HepG2 (cell line): ENCODE measurements around the gene CDH13. TPM values are rescaled to one million over a fixed set of nuclear protein-coding genes. Genes with fewer than 3 reads are reported as not detected.
A peak's percentile ranks its signal among the peaks of the same experiment; 100 is the strongest.

ENCODE experiments used
- BCL6 ChIP-seq: IDR thresholded peaks from 2 replicates; pipeline ENCODE4 v1.6.1; 2016; ENCODE audit warnings: missing genetic modification reagents, missing compliant biosample characterization
- ELK4 ChIP-seq: sonication (generic); formaldehyde crosslinking; IDR thresholded peaks from 2 replicates; pipeline ENCODE4 v1.9.0; 2021; ENCODE audit warnings: missing genetic modification reagents, borderline replicate concordance
- ETV6 ChIP-seq: sonication (generic); formaldehyde crosslinking; conservative IDR thresholded peaks from 2 replicates; pipeline ENCODE4 v1.4.0; 2020; ENCODE audit warnings: missing genetic modification reagents
- GABPB1 ChIP-seq: IDR thresholded peaks from 2 replicates; pipeline ENCODE4 v1.6.1; 2016; ENCODE audit warnings: mild to moderate bottlenecking, missing genetic modification reagents, moderate library complexity, missing compliant biosample characterization
- HMG20A ChIP-seq: IDR thresholded peaks from 2 replicates; pipeline ENCODE4 v1.6.1; 2016; ENCODE audit warnings: borderline replicate concordance
- HNF4G ChIP-seq, 2 experiments: sonication (generic) in 1 of 2; formaldehyde crosslinking in 1 of 2; IDR thresholded peaks; 2 replicates each; pipeline versions ENCODE4 v1.4.0 to v1.6.1; 2011 to 2020; ENCODE audit warnings: borderline replicate concordance in 2 of 2, low read depth in 2 of 2, mild to moderate bottlenecking in 2 of 2, low read length in 1 of 2, missing genetic modification reagents in 1 of 2, moderate library complexity in 1 of 2
- KDM3A ChIP-seq: IDR thresholded peaks from 2 replicates; pipeline ENCODE4 v1.6.1; 2018; ENCODE audit warnings: low read depth, missing compliant biosample characterization
- KLF9 ChIP-seq: IDR thresholded peaks from 2 replicates; pipeline ENCODE4 v1.6.1; 2016; ENCODE audit warnings: low read depth
- PRMT3 ChIP-seq: sonication (generic); formaldehyde crosslinking; IDR thresholded peaks from 2 replicates; pipeline ENCODE4 v1.8.1; 2022; ENCODE audit warnings: low read depth, mild to moderate bottlenecking, moderate library complexity, missing genetic modification reagents, borderline replicate concordance
- SOX6 ChIP-seq, 2 experiments: fragments of 450-650 bp in 1 of 2; sonication (generic) in 1 of 2; formaldehyde crosslinking in 1 of 2; IDR thresholded peaks; 2 replicates each; pipeline versions ENCODE4 v1.4.0 to v1.6.1; 2017 to 2020; ENCODE audit warnings: antibody characterized with exemption in 1 of 2, mild to moderate bottlenecking in 1 of 2, missing genetic modification reagents in 1 of 2
- TEAD2 ChIP-seq: sonication (generic); formaldehyde crosslinking; IDR thresholded peaks from 2 replicates; pipeline ENCODE4 v1.9.0; 2021; ENCODE audit warnings: missing genetic modification reagents
- ZBTB26 ChIP-seq: IDR thresholded peaks from 2 replicates; pipeline ENCODE4 v1.6.1; 2016; ENCODE audit warnings: missing compliant biosample characterization, missing genetic modification reagents, borderline replicate concordance
- ZGPAT ChIP-seq: IDR thresholded peaks from 2 replicates; pipeline ENCODE4 v1.6.1; 2016; ENCODE audit warnings: mild to moderate bottlenecking
- ZNF136 ChIP-seq: sonication (generic); formaldehyde crosslinking; IDR thresholded peaks from 2 replicates; pipeline ENCODE4 v1.8.1; 2022; ENCODE audit warnings: low read depth, mild to moderate bottlenecking, moderate library complexity, missing genetic modification reagents
- ZNF260 ChIP-seq: sonication (generic); formaldehyde crosslinking; IDR thresholded peaks from 2 replicates; pipeline ENCODE4 v1.4.0; 2020; ENCODE audit warnings: missing genetic modification reagents, low read depth, mild to moderate bottlenecking, borderline replicate concordance
- ZNF326 ChIP-seq: sonication (generic); formaldehyde crosslinking; IDR thresholded peaks from 2 replicates; pipeline ENCODE4 v1.4.0; 2020; ENCODE audit warnings: missing genetic modification reagents, borderline replicate concordance
- ZNF546 ChIP-seq: sonication (generic); formaldehyde crosslinking; conservative IDR thresholded peaks from 2 replicates; pipeline ENCODE4 v1.8.1; 2023; ENCODE audit warnings: mild to moderate bottlenecking, missing genetic modification reagents
- ZNF563 ChIP-seq: sonication (generic); formaldehyde crosslinking; IDR thresholded peaks from 2 replicates; pipeline ENCODE4 v1.8.0; 2022; ENCODE audit warnings: mild to moderate bottlenecking, moderate library complexity, missing genetic modification reagents
- ZNF577 ChIP-seq: sonication (generic); formaldehyde crosslinking; IDR thresholded peaks from 2 replicates; pipeline ENCODE4 v1.4.0; 2020; ENCODE audit warnings: mild to moderate bottlenecking, low read depth, missing genetic modification reagents, borderline replicate concordance
- ZNF597 ChIP-seq: sonication (generic); formaldehyde crosslinking; IDR thresholded peaks from 2 replicates; pipeline ENCODE4 v1.5.0; 2020; ENCODE audit warnings: missing genetic modification reagents
- ZNF768 ChIP-seq: sonication (generic); formaldehyde crosslinking; IDR thresholded peaks from 2 replicates; pipeline ENCODE4 v1.4.0; 2020; ENCODE audit warnings: missing genetic modification reagents
- ZNF891 ChIP-seq: sonication (generic); formaldehyde crosslinking; IDR thresholded peaks from 2 replicates; pipeline ENCODE4 v1.5.0; 2020; ENCODE audit warnings: mild to moderate bottlenecking, missing genetic modification reagents
- ZZZ3 ChIP-seq: sonication (generic); formaldehyde crosslinking; IDR thresholded peaks from 2 replicates; pipeline ENCODE4 v1.4.0; 2020; ENCODE audit warnings: missing genetic modification reagents, mild to moderate bottlenecking, borderline replicate concordance
- polyA plus RNA-seq, 8 experiments: library from polyadenylated mRNA; depleted of rRNA in 3 of 8; stranded (reverse) in 7 of 8; unstranded in 1 of 8; fragments of >200 nt; fragmentation: Illumina TruSeq in 4 of 8; extraction: Trizol in 4 of 8; gene quantifications; 2 replicates each; pipeline versions ENCODE4 v1.2.1 to v1.2.3, GENCODE V29; 2011 to 2016; ENCODE audit warnings: low read depth in 4 of 8, missing spikeins in 1 of 8, mixed read lengths in 1 of 8; ENCODE audit not compliant: insufficient read depth in 1 of 8
- total RNA-seq, 5 experiments: library from RNA; depleted of rRNA; stranded (reverse); fragments of >200 nt; fragmentation: Illumina TruSeq; extraction: Trizol; gene quantifications; 2 replicates each; pipeline ENCODE4 v1.2.3, GENCODE V29; 2016; ENCODE audit warnings: low read depth in 1 of 5

Gene CDH13
- total and polyA plus RNA-seq, 2 of the 13 experiments (the other 11 are each of a cell fraction or from before 2014, with no cell fraction given), result not detected

GRCh38 chr16:83813823-83814658, 1187.3 kb downstream of the CDH13 start (continued):
- TF ChIP-seq TEAD2 (CRISPR knock-in tag) (no peak), ZNF136 (CRISPR knock-in tag) (no peak), ZNF768 (peak; percentile 49; the same call in 1 of the 2 replicates), ELK4 (CRISPR knock-in tag) (no peak), ZGPAT (CRISPR knock-in tag) (peak; percentile 58), ZNF563 (no peak), GABPB1 (CRISPR knock-in tag) (peak; percentile 36), ZNF326 (no peak), KLF9 (no peak), HNF4G (IDR thresholded peaks at IDR 0.05; ENCODE audit: borderline replicate concordance, low read depth, low read length) (no peak), HNF4G (CRISPR knock-in tag; IDR thresholded peaks at IDR 0.05; ENCODE audit: borderline replicate concordance, low read depth) (no peak), BCL6 (CRISPR knock-in tag) (peak; percentile 43; the same call in 1 of the 2 replicates), ZNF891 (CRISPR knock-in tag) (no peak), HMG20A (peak; percentile 72; the same call in 1 of the 2 replicates), PRMT3 (CRISPR knock-in tag) (no peak), ZZZ3 (CRISPR knock-in tag) (no peak), ETV6 (no peak), ZNF260 (CRISPR knock-in tag) (no peak), KDM3A (CRISPR knock-in tag) (peak; percentile 55; the same call in 1 of the 2 replicates), SOX6 (IDR thresholded peaks at IDR 0.05) (no peak), SOX6 (CRISPR knock-in tag; IDR thresholded peaks at IDR 0.05) (peak; percentile 92), ZNF597 (CRISPR knock-in tag) (no peak), ZNF577 (CRISPR knock-in tag) (no peak), ZNF546 (CRISPR knock-in tag) (no peak), ZBTB26 (CRISPR knock-in tag) (0 out of 2 replicates have a peak, but pooled peaks have one; percentile 35)
